Brain pericyte (primary cell): ENCODE data around the gene SURF6.
"Not testable (repeated sequence)": the region's sequence is repeated elsewhere in the genome, so short reads cannot be mapped to it uniquely, and the experiment has no call there.

Experiments used
- DNase-seq: peaks from one replicate; pipeline ENCODE4 v3.0.0-alpha.2; 2012; ENCODE audit warnings: low read depth, low spot score

The SURF6 gene

GRCh38 chr9:133290751-133291302, 45.2 kb downstream of the SURF6 start:
- no peak for DNase-seq

- DNase-seq, result no peak
Observed at GRCh38 chr9:133286523-133286922, 49.5 kb downstream of the SURF6 start.

- DNase-seq, result no peak
Observed at GRCh38 chr9:133285252-133285775, 50.7 kb downstream of the SURF6 start.

- no peak for DNase-seq
Observed at GRCh38 chr9:133284362-133284761, 51.6 kb downstream of the SURF6 start.

GRCh38 chr9:133283255-133284032, 52.5 kb downstream of the SURF6 start:
- not testable (repeated sequence) for DNase-seq

GRCh38 chr9:133282464-133283238, 53.3 kb downstream of the SURF6 start:
- no peak for DNase-seq

GRCh38 chr9:133280392-133280791, 55.6 kb downstream of the SURF6 start:
- DNase-seq, result no peak
